ENCODE measurements around the gene PLD1. TPM values are rescaled to one million over a fixed set of nuclear protein-coding genes. Genes with fewer than 3 reads are reported as not detected.

Gene PLD1
- total and polyA plus RNA-seq, 10 of the 15 experiments (the other 5 are each of a cell fraction or from before 2014, with no cell fraction given), result 2.9 to 108 (median 3.6) TPM

GRCh38 chr3:171849617-171850319, 39.5 kb upstream of the PLD1 start:
- intact Hi-C loops (cut with micrococcal nuclease; ENCODE audit: unreplicated experiment), result loop anchor here (5.0 to 10.0 kb wide), 3 partner anchors 185 to 493 kb away; partner anchors contain the start of gene FNDC3B
- TF ChIP-seq MYB (IDR thresholded peaks at IDR 0.05; ENCODE audit: borderline replicate concordance, low read depth, low read length), result no peak
- no peak for TF ChIP-seq RB1 (IDR thresholded peaks at IDR 0.05; ENCODE audit: borderline replicate concordance)
- TF ChIP-seq SIX5 (IDR thresholded peaks at IDR 0.05; ENCODE audit: low read depth, low read length, severe bottlenecking), result no peak
- TF ChIP-seq SIN3A (IDR thresholded peaks at IDR 0.05; ENCODE audit: low read depth, low read length), result no peak
- no peak for TF ChIP-seq NRF1 (conservative IDR thresholded peaks at IDR 0.05; ENCODE audit: low read depth, low read length)
- no peak for TF ChIP-seq YY1 (IDR thresholded peaks at IDR 0.05; ENCODE audit: low read depth, low read length)
- no peak for TF ChIP-seq FOXM1 (IDR thresholded peaks at IDR 0.05; ENCODE audit: low read depth, low read length)
- no peak for TF ChIP-seq SMAD1 (IDR thresholded peaks at IDR 0.05; ENCODE audit: low read depth, partially characterized antibody)
- no peak for TF ChIP-seq WRNIP1 (IDR thresholded peaks at IDR 0.05; ENCODE audit: borderline replicate concordance, low read depth, low read length)
- no peak for TF ChIP-seq IRF5 (IDR thresholded peaks at IDR 0.05; ENCODE audit: borderline replicate concordance)
- TF ChIP-seq RELB (IDR thresholded peaks at IDR 0.05; ENCODE audit: low read depth), result no peak
- TF ChIP-seq RBBP5 (conservative IDR thresholded peaks at IDR 0.05), result no peak
- TF ChIP-seq, protein P1, sequence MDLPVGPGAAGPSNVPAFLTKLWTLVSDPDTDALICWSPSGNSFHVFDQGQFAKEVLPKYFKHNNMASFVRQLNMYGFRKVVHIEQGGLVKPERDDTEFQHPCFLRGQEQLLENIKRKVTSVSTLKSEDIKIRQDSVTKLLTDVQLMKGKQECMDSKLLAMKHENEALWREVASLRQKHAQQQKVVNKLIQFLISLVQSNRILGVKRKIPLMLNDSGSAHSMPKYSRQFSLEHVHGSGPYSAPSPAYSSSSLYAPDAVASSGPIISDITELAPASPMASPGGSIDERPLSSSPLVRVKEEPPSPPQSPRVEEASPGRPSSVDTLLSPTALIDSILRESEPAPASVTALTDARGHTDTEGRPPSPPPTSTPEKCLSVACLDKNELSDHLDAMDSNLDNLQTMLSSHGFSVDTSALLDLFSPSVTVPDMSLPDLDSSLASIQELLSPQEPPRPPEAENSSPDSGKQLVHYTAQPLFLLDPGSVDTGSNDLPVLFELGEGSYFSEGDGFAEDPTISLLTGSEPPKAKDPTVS (IDR thresholded peaks at IDR 0.05; ENCODE audit: low read depth, low read length), result no peak
- TF ChIP-seq JUNB (IDR thresholded peaks at IDR 0.05), result no peak
- TF ChIP-seq GABPA (IDR thresholded peaks at IDR 0.05; ENCODE audit: low read depth), result no peak
- Histone ChIP-seq H2AFZ (ENCODE audit: control insufficient read depth, low read depth, low read length) (no peak overlapping the region), H3K4me1 (ENCODE audit: control insufficient read depth, insufficient read depth, low read length) (peaks cover 13% of the 10 kb centered on the region), H4K20me1 (ENCODE audit: control insufficient read depth, insufficient read depth) (no peaks in the 10 kb centered on the region), H3K27ac (ENCODE audit: control insufficient read depth, insufficient read depth) (no peak overlapping the region), H3K79me2 (ENCODE audit: control insufficient read depth, insufficient read depth, low read length) (no peaks in the 10 kb centered on the region), H3K4me2 (ENCODE audit: control insufficient read depth, insufficient read depth) (no peak overlapping the region), H3K9ac (ENCODE audit: control insufficient read depth, insufficient read depth, low read length) (no peak overlapping the region), H3K9me3 (replicated peaks; ENCODE audit: control insufficient read depth, insufficient read depth, low read length) (peaks cover 6% of the 10 kb centered on the region; the same call in 2 of the 3 replicates), H3K36me3 (ENCODE audit: control insufficient read depth in 2 of 2, insufficient read depth in 2 of 2, low read length in 1 of 2) (no peaks in the 10 kb centered on the region), H3K27me3 (replicated peaks in 1 of 2; ENCODE audit: control insufficient read depth in 2 of 2, insufficient read depth in 2 of 2, low read length in 1 of 2) (no peaks in the 10 kb centered on the region), H3K4me3 (no peak overlapping the region)
- no peak for ATAC-seq
- CTCF ChIA-PET, result interaction anchor here (1.0 to 2.2 kb wide), 2 partner anchors 9 to 491 kb away, joined by 6 read pairs; no protein-coding TSS in a partner anchor
- no peak for FAIRE-seq
- RAD21 ChIA-PET (ENCODE audit: unreplicated experiment), result no interaction called here
- 38% methylated on average over 6 of the region's 6 CpGs for WGBS (ENCODE audit: insufficient coverage, insufficient replicate concordance, low lambda C conversion rate, missing lambda C conversion rate)
- in situ Hi-C loops (cut with MboI), result no loop called here
- POLR2A ChIA-PET, result no interaction called here
- SMC1A ChIA-PET (ENCODE audit: uncharacterized antibody, unreplicated experiment), result interaction anchor here (1.1 to 1.6 kb wide), 3 partner anchors 8 to 154 kb away, joined by 3 to 6 read pairs (median 5); no protein-coding TSS in a partner anchor
- DNase-seq (ENCODE audit: low read depth, low spot score), result no peak
- no TSS peak for BruUV-seq (replicated peaks)

Data from GM12878 (cell line).